Bronchial epithelial cell (primary cell): ENCODE results near the gene PALB2. TPM values are rescaled to one million over a fixed set of nuclear protein-coding genes. Genes with fewer than 3 reads are reported as not detected.
"Not testable (repeated sequence)": the region's sequence is repeated elsewhere in the genome, so short reads cannot be mapped to it uniquely, and the experiment has no call there.

Source experiments
- DNase-seq: peaks from one replicate; pipeline ENCODE4 v3.0.0-alpha.2; 2010; ENCODE audit warnings: low read depth
- FAIRE-seq: peaks from 2 replicates; lab custom pipeline; 2011; peaks lifted over from hg19 to GRCh38; lab: Jason Lieb, UNC
- H3K27me3 ChIP-seq: 2 replicates; pipeline ENCODE4 v1.5.1; 2011; ENCODE audit warnings: low read length; ENCODE audit not compliant: control insufficient read depth, insufficient read depth
- H3K36me3 ChIP-seq: 2 replicates; pipeline ENCODE4 v1.5.1; 2011; ENCODE audit warnings: low read length; ENCODE audit not compliant: control insufficient read depth, insufficient read depth
- H3K4me3 ChIP-seq: 2 replicates; pipeline ENCODE4 v1.5.1; 2011; ENCODE audit warnings: mild to moderate bottlenecking, low read depth, low read length, control low read depth
- CTCF ChIP-seq: IDR thresholded peaks from 2 replicates; pipeline ENCODE4 v1.5.1; 2011; ENCODE audit warnings: mild to moderate bottlenecking, moderate library complexity, low read length, control low read depth, inconsistent platforms; ENCODE audit not compliant: insufficient read depth, severe bottlenecking
- total RNA-seq: library from RNA; depleted of rRNA; stranded (reverse); fragments of >200 nt; gene quantifications from 2 replicates; pipeline ENCODE4 v1.2.1, GENCODE V29; 2014

Gene PALB2
- total RNA-seq, 1 donor from 2014 or later = 9.7 TPM

- Histone ChIP-seq H3K4me3 (no peak overlapping the region), H3K36me3 (peaks cover 24% of the 10 kb centered on the region), H3K27me3 (no peaks in the 10 kb centered on the region)
- FAIRE-seq (no peak), DNase-seq (no peak)
- no peak for TF ChIP-seq CTCF
Measured at GRCh38 chr16:23587726-23588125, 53.4 kb downstream of the PALB2 start.

GRCh38 chr16:23584186-23585076 is 56.7 kb downstream of the PALB2 start:
- FAIRE-seq (no peak), DNase-seq (no peak)
- Histone ChIP-seq H3K27me3 (no peaks in the 10 kb centered on the region), H3K4me3 (no peak overlapping the region), H3K36me3 (peaks cover 11% of the 10 kb centered on the region)
- TF ChIP-seq CTCF = no peak

- H3K36me3 ChIP-seq = peaks cover 10% of the 10 kb centered on the region
- not testable (repeated sequence) for FAIRE-seq
Measured at GRCh38 chr16:23583271-23583670, 57.8 kb downstream of the PALB2 start.

GRCh38 chr16:23581764-23582163 is 59.3 kb downstream of the PALB2 start:
- Histone ChIP-seq H3K4me3 (no peak overlapping the region), H3K36me3 (peaks cover 7% of the 10 kb centered on the region), H3K27me3 (no peaks in the 10 kb centered on the region)
- no peak for FAIRE-seq
- no peak for TF ChIP-seq CTCF
- DNase-seq = no peak

More at GRCh38 chr16:23583271-23583670, 57.8 kb downstream of the PALB2 start:
- not testable (repeated sequence) for H3K4me3 ChIP-seq, H3K27me3 ChIP-seq, DNase-seq

GRCh38 chr16:23580391-23580790 is 60.7 kb downstream of the PALB2 start:
- TF ChIP-seq CTCF = no peak
- Histone ChIP-seq H3K4me3 (no peak overlapping the region), H3K36me3 (peaks cover 7% of the 10 kb centered on the region), H3K27me3 (no peaks in the 10 kb centered on the region)
- FAIRE-seq (no peak), DNase-seq (no peak)

GRCh38 chr16:23579371-23579770 is 61.7 kb downstream of the PALB2 start:
- Histone ChIP-seq H3K4me3 (no peak overlapping the region), H3K27me3 (no peaks in the 10 kb centered on the region), H3K36me3 (peaks cover 3% of the 10 kb centered on the region)
- TF ChIP-seq CTCF = no peak
- FAIRE-seq = no peak
- no peak for DNase-seq
